ENCODE data around the gene TMEM126A.

The TMEM126A gene

DNA sequence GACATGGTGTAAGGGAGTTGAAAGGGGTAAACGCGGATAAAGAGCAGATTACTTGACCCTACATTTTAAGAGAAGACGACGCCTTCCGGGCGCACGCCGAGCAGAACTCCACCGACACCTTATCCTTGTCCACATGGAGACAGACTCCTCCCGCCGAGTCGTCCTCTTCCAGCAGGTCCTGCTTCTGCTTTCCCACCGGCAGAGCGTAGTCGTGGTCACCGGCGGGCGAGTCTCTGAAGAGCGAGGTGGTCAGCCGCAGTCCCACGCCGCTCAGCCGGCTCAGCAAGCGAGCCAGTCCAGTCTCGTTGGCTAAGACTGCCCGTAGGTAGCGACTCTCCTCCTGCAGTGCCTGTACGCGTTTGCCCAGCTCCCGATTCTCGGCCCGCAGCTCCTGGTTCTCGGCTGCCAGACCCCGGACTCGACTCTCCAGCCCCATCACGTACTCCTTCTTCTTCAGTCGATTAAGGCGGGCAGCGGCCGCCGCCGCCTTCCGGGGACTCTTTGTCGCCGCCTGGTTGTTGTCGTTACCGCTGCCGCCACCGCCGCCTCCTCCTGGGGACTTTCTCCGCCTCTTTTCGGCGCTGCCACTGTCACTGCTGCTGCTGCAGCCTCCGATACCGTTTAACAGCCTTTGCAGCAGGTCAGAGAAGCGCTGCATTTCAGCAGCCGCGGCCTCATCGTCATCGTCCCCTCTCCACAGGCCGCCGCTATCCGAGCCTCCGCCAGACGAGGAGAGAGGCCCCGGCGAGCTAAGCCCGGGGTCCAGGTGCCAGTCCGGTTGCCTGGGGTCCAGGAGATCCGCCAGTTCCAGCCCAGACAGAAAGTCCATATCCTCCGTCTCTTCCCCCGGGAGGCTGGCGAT lies 16.2 kb downstream of the TMEM126A start (continued):
- 0 out of 2 replicates have a peak, but pooled peaks have one; percentile 44 for TF ChIP-seq ZBTB44 (tag by site-specific recombination; IDR thresholded peaks at IDR 0.05)
- TF ChIP-seq ZNF335 (tag by site-specific recombination; conservative IDR thresholded peaks at IDR 0.05), result peak; percentile 90
- no peak for TF ChIP-seq KLF7 (tag by site-specific recombination; IDR thresholded peaks at IDR 0.05; ENCODE audit: borderline replicate concordance)
- peak; percentile 74 for TF ChIP-seq ZNF600 (tag by site-specific recombination; IDR thresholded peaks at IDR 0.05)

DNA sequence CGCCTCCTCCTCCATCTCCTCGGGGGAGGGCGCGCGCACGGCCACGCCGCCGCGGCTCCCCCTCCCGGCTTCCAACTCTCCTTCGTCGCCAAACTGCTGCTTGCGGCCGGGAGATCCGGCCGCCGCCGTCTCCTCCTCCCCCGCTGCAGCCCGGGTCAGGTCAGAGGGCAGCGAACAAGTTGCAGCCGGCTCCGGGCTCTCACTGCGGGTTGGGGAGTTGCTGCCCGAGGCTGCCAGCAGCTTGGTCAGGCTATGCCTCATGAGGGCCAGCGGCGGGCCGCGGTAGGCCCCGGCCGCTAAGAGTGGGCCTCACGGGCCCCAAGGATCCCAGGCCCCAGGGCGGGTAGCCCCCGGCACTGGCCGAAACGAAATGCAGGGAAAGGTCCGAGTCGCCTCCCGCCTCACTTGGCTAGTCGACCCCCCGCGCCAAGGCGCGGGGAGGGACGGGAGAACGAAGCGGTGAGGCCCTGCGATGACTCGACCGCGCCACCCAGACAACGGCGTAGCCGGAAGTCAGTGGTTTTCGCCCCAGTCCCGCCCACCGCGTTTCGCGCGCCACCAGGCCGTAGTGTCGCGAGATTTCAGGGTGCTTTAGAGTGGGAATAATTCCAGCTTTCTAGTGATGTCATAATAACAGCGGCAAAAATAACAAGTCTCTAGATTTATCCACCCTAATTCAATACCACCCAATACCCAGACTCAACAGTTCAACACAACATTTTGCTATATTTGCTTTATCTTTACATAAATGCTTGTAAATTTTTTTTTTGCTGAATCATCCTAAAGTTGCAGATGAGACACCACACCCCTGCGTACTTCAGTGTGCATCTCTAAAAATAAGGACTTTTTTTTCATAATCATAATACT lies 17.1 kb downstream of the TMEM126A start, which contains the start of gene CREBZF:
CREBZF (minus strand) TSS at position 515 of the 867 bp plus-strand sequence; CDS start at position 261, 254 bp downstream.
- peak within 1 kb of the TSS; percentile 91 for H3K4me3 ChIP-seq (ENCODE audit: low read depth, low read length)
- no peaks in the 10 kb centered on the region for H3K9me3 ChIP-seq (ENCODE audit: control insufficient read depth, insufficient read depth, low read depth, low read length)
- POLR2A ChIA-PET, result interaction anchor here (0.6 to 3.4 kb wide), 10 partner anchors 9 to 598 kb away, joined by 3 to 37 read pairs (median 3); partner anchors contain the start of genes CCDC83, CCDC89, TMEM126A and TMEM126B
- CTCF ChIA-PET, result interaction anchor here (0.6 to 1.0 kb wide), 3 partner anchors 46 to 733 kb away, joined by 3 to 6 read pairs (median 4); no protein-coding TSS in a partner anchor
- peaks cover 12 to 39% of the 10 kb centered on the region in 2 experiments; a peak in 2 of 3 replicates for H3K36me3 ChIP-seq (ENCODE audit: control insufficient read depth in 2 of 2, insufficient read depth in 1 of 2, low read length in 2 of 2)
- H3K27ac ChIP-seq (ENCODE audit: extremely low read depth, low read depth, low read length), result peak within 1 kb of the TSS; percentile 94
- no peaks in the 10 kb centered on the region for H3K4me1 ChIP-seq (ENCODE audit: control insufficient read depth, insufficient read depth, low read length)
- TF ChIP-seq SCRT2 (tag by site-specific recombination; IDR thresholded peaks at IDR 0.05) (no peak), KLF9 (tag by site-specific recombination; IDR thresholded peaks at IDR 0.05; ENCODE audit: low read depth) (peak; percentile 68), ZBTB11 (tag by site-specific recombination; conservative IDR thresholded peaks at IDR 0.05; ENCODE audit: low read depth) (peak; percentile 42; the same call in 1 of the 2 replicates), ZNF10 (tag by site-specific recombination; IDR thresholded peaks at IDR 0.05) (no peak), ZBTB48 (tag by site-specific recombination; IDR thresholded peaks at IDR 0.05) (no peak), ZNF354C (tag by site-specific recombination; IDR thresholded peaks at IDR 0.05; ENCODE audit: borderline replicate concordance, low read depth) (no peak), ZNF138 (tag by site-specific recombination; IDR thresholded peaks at IDR 0.05; ENCODE audit: borderline replicate concordance) (no peak), ZBTB20 (tag by site-specific recombination; IDR thresholded peaks at IDR 0.05) (no peak), ZNF23 (tag by site-specific recombination; IDR thresholded peaks at IDR 0.05; ENCODE audit: borderline replicate concordance) (no peak), ZNF248 (tag by site-specific recombination; IDR thresholded peaks at IDR 0.05) (no peak), ZNF596 (tag by site-specific recombination; IDR thresholded peaks at IDR 0.05) (no peak), ZNF785 (tag by site-specific recombination; IDR thresholded peaks at IDR 0.05) (no peak), OSR2 (tag by site-specific recombination; IDR thresholded peaks at IDR 0.05) (no peak), ZNF157 (tag by site-specific recombination; IDR thresholded peaks at IDR 0.05) (no peak), GLIS2 (tag by site-specific recombination; IDR thresholded peaks at IDR 0.05) (peak; percentile 87), GLI2 (tag by site-specific recombination; IDR thresholded peaks at IDR 0.05; ENCODE audit: borderline replicate concordance, low read depth) (no peak), ZNF776 (tag by site-specific recombination; IDR thresholded peaks at IDR 0.05; ENCODE audit: borderline replicate concordance) (no peak), ZNF214 (tag by site-specific recombination; IDR thresholded peaks at IDR 0.05; ENCODE audit: borderline replicate concordance) (no peak), ZXDB (tag by site-specific recombination; IDR thresholded peaks at IDR 0.05) (0 out of 2 replicates have a peak, but pooled peaks have one; percentile 12), ZNF239 (tag by site-specific recombination; IDR thresholded peaks at IDR 0.05) (no peak), ZSCAN23 (tag by site-specific recombination; IDR thresholded peaks at IDR 0.05) (no peak), YY2 (tag by site-specific recombination; IDR thresholded peaks at IDR 0.05) (no peak), HOXC10 (CRISPR knock-in tag; IDR thresholded peaks at IDR 0.05) (no peak), ZNF707 (tag by site-specific recombination; IDR thresholded peaks at IDR 0.05) (no peak)
- TF ChIP-seq, protein P1, sequence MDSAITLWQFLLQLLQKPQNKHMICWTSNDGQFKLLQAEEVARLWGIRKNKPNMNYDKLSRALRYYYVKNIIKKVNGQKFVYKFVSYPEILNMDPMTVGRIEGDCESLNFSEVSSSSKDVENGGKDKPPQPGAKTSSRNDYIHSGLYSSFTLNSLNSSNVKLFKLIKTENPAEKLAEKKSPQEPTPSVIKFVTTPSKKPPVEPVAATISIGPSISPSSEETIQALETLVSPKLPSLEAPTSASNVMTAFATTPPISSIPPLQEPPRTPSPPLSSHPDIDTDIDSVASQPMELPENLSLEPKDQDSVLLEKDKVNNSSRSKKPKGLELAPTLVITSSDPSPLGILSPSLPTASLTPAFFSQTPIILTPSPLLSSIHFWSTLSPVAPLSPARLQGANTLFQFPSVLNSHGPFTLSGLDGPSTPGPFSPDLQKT (IDR thresholded peaks at IDR 0.05; ENCODE audit: borderline replicate concordance, low read depth, low read length), result 0 out of 2 replicates have a peak, but pooled peaks have one; percentile 26
